ENCODE results near the gene RTEL1. TPM values are rescaled to one million over a fixed set of nuclear protein-coding genes. Genes with fewer than 3 reads are reported as not detected.

RTEL1 gene
- polyA plus RNA-seq, 5 donors: 18.9 to 23.2 (median 20.2) TPM

GRCh38 chr20:63699466-63700198 lies 41.5 kb downstream of the RTEL1 start:
- no peak for DNase-seq

GRCh38 chr20:63700199-63701050 lies 42.3 kb downstream of the RTEL1 start:
- DNase-seq: no peak

- no peak for DNase-seq
Observed at GRCh38 chr20:63701051-63701328, 42.9 kb downstream of the RTEL1 start.

- no peak for DNase-seq
Observed at GRCh38 chr20:63701329-63702035, 43.4 kb downstream of the RTEL1 start.

- no peak for DNase-seq
Observed at GRCh38 chr20:63702036-63702665, 44.0 kb downstream of the RTEL1 start.

GRCh38 chr20:63702751-63703470 lies 44.8 kb downstream of the RTEL1 start:
- DNase-seq: no peak

GRCh38 chr20:63703471-63703975 lies 45.4 kb downstream of the RTEL1 start:
- DNase-seq: no peak

- DNase-seq: no peak
Observed at GRCh38 chr20:63703976-63704748, 46.0 kb downstream of the RTEL1 start.

- no peak for DNase-seq
Observed at GRCh38 chr20:63704749-63705117, 46.6 kb downstream of the RTEL1 start.

GRCh38 chr20:63705232-63706026 lies 47.3 kb downstream of the RTEL1 start:
- no peak for DNase-seq

GRCh38 chr20:63706027-63706695 lies 48.0 kb downstream of the RTEL1 start:
- no peak for DNase-seq

- no peak for DNase-seq
Observed at GRCh38 chr20:63706852-63707557, 48.9 kb downstream of the RTEL1 start.

GRCh38 chr20:63707558-63708300 lies 49.6 kb downstream of the RTEL1 start, which contains the start of the genes ARFRP1 and ZGPAT:
Gene ARFRP1 (minus strand): TSS chr20:63707976. CDS start chr20:63707091, 885 bp downstream.
Gene ZGPAT (plus strand): TSS chr20:63708039. CDS start chr20:63708581, 542 bp downstream.
- DNase-seq: peak; percentile 80 to 83

- DNase-seq: no peak
Observed at GRCh38 chr20:63708301-63709148, 50.4 kb downstream of the RTEL1 start.

GRCh38 chr20:63709149-63709527 lies 51.0 kb downstream of the RTEL1 start:
- no peak for DNase-seq

GRCh38 chr20:63711085-63711645 lies 53.1 kb downstream of the RTEL1 start:
- no peak for DNase-seq

Measured in right lung (tissue), 5 donors.